GM21723 (cell line): ENCODE results near the gene GFOD2.

Source experiments
- ATAC-seq: cut with Tn5 transposase; IDR thresholded peaks from one replicate; pipeline ENCODE4 v1.9.1; 2021; ENCODE audit warnings: mild to moderate bottlenecking, moderate library complexity; ENCODE audit not compliant: unreplicated experiment

The GFOD2 gene

DNA sequence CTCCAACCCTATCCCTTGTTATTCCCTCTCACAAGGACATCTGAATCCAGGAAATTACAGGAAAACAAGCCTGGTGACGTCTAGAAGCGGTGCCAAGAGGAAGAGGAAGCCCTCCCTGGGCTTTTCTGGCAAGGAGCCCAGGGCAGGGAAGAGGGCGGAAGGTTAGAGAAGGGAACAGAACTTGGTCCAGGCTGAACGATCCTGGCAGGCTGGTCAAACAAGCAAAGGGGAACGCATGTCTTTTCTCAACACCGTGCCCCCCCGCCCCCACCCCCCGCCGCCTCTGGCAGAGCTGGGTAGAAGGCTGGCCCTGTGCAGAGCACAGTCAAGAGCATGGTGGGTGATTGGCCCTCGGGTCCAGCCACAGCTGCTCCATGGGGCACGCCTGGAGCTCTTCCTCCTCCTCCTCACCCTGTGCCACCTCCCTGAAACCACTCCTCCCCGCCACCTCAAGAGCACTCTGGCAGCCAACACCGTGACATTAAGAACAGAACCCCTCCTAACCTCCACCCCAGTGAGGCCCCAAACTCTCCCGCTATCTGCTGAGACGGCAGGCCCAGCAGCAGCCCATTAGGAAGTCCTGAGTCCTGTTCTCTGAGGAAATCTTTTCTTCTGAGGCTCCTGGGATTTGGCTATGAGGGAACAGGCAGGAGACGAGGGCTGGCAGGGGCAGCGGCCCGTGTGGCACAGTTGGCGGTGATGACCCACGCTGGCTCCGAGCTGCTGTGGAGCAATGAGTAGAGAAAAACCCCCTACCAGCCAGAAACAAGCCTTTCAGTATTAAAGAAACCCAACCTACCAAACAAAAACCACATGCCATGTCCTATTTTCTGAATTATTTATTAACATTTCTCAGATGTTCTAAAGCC lies 45.2 kb downstream of the GFOD2 start:
- ATAC-seq = no peak

DNA sequence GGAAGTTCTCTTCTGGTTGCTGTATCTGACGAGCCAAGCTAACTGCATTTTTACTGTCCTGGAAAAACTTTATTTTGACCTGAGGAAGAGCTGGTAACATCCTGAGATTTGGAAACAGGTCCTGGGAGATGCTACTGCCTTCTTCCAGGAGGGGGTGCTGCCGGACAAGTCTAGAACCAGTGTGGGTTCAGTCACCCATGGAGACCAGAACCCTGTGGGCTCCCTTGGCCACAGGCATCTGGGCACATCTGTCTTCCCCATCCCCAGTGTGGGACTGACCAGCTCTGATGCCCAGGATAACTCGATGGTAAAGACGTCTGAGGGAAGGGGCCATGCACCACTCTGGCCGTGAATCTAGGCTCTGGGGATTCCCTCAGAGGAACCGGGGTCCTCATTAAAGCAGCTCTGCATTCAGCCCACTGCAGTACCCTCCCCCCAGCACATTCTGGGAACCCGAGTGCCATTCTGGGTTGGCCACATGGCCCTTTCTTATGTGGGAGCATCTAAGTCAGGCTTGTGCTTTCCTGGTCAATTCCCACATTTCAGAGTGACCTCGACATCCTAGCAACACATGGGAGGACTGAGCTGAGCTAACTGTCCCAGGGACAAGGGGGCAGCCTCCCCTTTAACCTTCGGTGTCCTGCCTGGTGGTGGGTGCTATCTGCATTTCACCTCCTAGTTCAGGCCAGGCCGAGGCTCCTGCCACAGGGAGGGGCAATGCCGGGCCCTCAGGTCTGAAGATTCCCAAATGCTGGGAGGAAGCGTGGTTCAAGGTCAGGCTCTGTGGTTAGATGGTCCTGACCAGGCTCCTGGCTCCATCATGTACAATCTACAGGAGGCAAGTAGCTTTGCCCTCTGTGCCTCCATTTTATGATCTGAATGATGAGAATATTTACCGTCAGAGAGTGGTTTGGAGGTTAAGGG lies 46.1 kb downstream of the GFOD2 start:
- ATAC-seq = no peak

DNA sequence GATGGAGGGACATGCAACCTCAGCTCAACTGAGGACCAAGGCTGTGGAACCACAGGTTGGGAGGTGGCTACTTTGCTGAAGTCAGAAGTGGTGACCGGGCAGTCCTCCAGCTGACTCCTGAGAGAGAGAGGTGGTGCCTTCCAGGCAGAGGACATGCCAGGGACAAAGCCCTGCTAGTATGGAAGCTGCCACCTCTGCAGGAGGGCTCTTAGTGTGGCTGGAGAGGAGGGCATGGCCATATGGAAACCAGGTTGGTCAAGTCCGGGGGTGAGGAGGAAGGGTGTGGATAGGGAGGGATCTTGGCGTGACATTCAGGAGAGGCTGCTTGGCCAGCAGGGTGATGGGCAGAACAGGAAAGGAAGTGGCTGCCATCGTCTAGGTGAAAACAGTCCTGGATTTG lies 46.8 kb downstream of the GFOD2 start:
- ATAC-seq = no peak

DNA sequence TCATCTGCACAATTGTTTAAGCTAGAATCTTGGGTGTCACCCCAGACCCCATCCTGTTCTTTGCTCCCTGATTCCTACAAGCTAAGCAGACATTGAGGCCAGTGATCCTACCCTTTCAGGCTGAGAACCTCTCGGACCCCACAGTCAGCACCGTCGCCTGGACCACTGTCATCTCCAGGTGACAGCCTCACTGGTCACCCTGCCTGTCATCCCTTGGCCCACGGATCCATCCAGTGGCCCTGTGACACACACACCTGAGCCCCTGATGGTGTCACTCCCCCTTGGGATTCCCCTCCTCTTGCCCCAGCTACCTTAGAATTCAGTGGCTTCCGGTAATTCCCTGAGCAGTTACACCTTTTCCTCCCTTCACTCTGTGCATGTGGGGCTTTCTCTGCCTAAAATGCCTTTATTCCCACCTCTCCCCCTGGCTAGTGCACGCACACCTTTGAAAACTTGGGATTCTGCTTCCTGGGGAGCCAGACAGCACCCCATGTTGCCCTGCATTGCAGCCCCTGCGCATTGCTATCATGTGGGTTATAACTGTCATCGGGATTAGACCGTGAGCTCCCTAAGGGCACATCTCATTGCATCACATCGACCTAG lies 49.5 kb downstream of the GFOD2 start:
- no peak for ATAC-seq

DNA sequence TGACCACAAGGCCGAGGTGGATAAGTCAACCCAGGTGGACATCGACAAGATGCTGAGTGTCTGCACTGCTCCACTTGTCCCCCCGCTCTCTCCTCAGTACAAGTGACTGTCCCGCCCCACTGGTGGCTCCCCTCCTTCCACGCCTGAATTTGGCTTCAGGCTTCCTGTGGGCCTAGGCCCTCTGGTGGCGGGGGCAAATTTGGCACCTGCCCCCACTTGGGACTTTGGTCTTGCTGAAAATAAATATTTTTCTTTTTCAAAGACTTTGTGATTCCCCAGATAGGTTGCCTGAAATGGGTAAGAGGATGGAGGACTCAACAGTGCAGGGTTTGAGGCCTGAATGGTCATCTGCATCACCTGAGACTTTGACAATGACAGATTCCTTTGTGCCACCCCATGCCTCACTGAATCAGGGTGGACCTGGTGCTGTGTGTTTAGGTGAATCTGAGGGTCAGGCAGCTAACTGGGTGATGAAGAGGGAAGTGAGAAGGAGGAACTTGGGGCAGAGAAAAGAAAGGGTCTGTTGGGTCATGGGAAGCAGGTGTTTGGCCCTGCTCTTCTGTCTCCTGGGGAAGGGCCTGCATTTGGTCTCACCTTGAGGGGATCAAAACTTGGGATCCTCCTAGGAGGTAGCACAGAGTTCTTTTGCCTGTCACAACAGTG lies 50.5 kb downstream of the GFOD2 start:
- ATAC-seq = no peak

DNA sequence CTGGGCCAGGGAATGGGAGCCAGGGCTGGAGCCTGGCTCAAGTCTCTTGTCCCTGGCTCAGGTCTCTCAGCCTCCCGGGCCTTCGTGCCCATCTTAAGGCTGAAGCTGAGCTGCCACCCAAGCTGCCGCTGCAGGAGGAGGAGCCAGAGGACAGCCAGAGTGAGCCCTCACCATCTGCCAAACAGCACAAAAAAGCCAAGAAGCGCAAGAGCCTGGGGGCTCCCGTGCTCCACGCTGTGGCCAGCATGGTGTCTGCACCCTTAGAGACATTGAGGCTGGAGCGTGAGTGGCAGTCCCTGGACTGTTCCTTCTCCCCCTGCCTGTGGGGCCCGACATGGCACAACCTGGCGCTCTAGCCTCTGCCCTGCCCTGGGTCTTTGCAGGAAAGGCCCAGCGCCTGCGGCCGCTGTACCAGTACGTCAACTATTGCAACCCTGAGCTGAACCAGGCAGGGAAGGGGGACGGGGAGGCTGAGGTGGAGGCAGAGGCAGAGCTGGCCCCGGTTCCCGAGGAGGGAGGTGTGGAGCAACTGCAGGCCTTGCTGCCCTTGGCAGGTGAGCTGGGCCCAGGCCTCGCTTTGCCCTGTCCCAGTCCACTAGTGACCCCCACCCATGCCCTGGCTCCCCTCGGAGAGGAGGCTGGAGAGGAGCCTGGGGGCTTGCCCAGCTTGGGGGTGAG lies 51.2 kb downstream of the GFOD2 start:
- ATAC-seq = peak; percentile 72

DNA sequence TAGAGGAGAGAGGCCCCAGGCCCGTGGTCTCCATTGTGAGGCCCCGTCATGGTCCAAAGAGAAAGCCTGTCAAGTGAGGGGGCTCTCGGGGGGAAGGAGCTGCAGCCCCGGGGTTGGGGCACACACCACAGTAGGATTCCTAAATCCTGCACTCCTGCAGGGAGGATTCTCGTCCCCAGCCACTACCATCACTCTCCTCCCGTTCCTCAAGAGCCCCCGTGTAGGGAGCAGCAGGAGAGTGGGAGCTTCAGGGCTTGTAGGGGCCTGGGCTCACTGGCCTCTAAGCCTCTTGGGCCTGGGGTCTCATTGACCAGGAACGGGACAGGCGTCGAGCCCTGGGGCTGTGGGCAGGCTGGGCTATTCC lies 51.7 kb downstream of the GFOD2 start:
- ATAC-seq = no peak

DNA sequence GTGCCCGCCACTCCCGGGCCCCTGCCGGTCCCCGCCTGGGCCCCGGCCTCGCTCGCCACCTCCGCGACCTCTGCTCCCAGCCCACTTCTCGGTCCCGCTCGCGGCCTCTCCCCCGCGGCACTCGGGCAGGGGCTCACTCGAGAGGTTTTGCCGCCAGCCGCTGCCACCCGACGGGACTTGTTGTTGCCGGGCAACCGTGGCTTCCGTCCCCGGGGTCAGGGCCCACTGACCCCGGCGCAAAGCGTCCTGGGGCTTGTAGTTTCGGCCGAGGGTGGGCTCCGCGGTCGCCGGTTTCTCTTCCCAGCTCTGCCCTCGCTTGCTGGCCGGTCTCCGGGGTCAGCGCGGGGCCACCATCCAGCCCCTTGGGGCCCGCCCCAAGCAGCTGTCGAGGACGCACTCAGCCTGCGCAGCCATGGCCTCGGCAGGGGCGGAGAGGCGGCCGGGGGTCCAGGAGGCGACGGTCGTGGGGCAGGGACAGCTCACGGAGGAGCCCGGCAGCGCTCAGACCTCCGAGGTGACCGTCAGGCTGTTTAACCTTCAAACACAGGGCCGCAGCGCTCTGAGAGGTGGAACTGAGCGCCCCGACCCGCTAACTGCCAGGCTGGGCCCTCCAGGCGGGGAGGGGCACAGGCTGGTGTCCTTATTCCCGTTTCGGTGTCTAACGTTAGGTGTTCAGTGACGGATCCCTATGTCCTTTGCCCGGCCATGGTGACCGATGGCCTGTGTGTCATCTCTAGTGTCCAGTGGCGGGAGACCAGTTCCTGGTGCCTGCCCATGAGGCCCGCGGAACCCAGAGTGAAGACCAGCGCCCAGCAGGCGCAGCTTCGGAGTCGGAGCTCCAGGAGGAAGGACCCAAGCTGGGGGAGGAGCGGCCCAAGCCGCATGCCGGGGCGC lies 52.3 kb downstream of the GFOD2 start, which contains the start of the genes C16orf86 and ENKD1:
C16orf86 (plus strand) TSS at position 256 of the 894 bp plus-strand sequence; CDS start at position 413, 157 bp downstream.
ENKD1 (minus strand) TSS at position 192 of the 894 bp plus-strand sequence. CDS start 308 bp downstream, outside the sequence.
- ATAC-seq = peak; percentile 67

DNA sequence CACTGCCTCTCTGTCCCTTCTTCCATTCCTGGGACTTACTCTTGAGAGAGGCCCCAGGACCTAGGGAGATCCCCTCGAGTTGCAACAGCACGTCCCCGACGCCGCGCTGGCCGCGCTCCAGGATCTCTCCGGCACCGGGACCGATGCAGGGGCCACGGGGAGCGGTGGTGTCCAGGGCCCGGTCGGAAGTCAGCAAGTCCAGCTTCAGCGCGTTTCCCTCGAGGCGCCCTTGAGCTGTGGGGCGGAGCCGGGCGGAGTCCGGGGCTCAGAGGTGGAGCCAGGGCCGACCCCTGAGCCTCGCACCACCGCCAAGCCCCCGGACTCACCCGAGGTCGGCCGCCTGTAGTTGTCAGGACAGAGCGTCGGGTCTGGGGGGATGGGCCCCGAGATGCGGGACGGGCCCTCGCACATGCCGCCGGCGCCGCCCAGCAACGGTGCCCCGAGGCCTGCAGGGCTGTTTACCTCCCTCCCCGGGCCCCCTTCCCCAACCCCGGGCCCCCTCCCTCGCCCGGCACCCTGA lies 53.0 kb downstream of the GFOD2 start:
- ATAC-seq = no peak

DNA sequence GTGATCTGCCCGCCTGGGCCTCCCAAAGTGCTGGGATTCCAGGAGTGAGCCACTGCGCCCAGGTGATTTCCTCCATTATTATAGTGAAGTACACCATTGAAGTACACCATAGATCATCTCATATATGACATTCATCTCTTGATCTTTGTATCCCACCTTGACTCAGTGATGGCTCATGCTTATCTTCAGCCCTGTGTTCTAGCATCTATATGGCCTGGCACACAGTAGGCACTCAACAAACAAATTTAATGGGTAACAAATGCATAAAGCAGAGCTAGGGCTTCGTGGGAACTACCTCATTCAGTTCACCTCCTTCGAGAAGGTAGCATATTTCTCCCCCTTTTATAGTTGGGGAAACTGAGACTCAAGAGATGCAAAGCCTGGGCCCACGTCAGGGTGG lies 53.5 kb downstream of the GFOD2 start:
- ATAC-seq = no peak

DNA sequence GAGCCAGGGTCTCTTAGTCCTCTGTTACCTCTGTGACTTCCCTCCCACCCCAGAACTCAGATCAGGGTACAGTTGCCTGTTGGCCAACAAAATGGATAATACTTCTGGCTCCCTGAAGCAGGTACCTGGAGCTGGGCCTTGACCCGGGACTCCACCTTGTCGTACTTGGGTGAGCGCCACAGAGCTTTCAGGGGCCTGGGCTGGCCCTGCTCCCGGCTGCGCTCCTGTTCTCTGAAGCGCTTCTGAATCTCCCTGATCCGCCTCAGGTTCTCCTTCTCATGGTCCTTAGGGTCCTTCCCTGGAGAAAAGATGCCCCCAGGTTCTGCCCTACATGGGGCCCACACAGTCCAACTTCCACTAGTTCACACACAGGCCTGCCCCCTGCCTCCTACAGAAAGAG lies 54.2 kb downstream of the GFOD2 start:
- no peak for ATAC-seq

DNA sequence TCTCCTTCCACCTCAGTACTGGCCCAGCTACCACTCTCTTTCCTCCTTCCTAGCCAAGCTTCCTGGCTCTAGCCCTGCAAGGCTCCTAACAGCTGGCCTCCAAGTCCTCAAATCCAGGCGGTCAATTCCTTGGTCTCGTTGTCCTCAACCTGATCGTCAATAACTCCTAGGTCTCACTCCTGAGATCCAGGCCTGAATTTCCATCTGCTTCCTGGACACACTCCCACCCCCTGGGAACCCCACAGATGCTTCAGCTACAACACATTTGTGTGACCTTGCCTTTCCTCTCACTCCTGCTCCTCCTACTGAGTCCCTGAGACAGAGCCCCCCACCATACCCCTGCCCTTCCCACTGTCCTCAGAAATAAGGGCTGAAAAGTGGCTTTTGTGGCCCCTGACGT lies 54.9 kb downstream of the GFOD2 start:
- ATAC-seq = no peak

DNA sequence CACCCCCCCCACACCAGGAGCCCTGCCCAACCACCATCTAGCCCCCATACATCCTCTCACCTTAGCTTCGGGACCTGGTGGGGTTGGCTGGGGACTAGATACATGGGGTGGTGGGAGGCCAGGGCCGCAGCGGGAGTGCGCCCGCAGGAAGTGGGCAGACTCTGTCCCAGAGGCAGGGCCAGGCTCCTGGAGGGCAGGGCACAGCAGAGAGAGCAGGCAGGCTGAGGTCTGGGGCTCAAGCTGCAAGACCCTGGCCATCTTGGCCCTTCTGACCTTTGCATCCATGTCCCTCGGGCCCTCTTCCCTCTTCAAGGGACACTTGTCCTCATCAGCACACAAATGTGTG lies 55.3 kb downstream of the GFOD2 start:
- ATAC-seq = no peak

DNA sequence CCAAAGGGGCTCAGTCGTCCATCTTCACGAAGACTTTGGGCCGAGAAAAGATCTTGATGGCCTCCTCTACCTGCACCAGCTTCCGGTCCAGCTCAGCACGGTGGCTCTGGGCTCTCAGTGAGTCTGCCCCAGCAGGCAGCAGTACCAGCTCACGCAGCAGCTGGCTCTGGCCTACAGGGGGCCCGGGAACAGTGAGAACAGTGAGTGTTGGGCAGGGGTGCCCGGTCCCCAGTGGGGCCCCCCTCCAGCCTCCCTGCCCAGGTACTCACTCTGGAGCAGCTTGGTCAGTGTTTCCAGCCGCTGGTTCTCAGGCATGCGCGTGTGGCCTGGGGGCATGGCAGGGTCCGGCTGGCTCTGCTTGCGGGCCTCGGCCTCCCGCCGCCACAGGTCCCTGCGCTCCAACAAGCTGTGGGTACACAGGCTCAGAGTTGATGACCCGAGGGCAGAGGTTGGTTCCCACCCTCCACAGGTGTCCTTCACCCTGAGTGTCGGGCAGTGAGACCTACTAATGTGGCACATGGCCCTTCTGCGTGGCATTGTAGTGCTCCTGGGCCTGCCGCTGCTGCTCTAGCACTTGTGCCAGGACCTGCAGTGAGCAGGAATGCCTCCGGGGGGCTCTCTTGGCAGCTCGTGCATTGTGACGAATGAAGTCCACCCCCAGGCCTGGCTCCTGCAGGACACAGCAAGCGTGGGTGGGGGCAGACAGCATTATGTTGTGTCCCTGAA lies 55.8 kb downstream of the GFOD2 start:
- no peak for ATAC-seq

DNA sequence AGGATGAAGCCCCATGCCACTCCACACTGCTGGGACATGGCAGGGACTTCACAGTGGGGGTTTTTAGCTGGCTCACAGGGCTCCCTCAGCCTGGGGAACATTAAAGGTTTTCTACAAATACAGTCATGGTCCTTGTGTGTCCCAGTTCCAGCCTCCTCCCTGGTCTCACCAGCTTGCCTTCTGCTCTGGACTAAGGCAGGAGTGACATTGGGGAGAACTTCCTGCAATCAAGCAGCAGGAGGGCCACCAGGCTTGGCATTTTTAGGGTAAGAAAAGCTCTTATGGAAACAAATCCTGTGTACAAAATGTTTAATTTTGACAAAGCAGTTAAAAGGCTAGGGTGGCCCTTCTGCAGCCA lies 56.5 kb downstream of the GFOD2 start:
- ATAC-seq = no peak

DNA sequence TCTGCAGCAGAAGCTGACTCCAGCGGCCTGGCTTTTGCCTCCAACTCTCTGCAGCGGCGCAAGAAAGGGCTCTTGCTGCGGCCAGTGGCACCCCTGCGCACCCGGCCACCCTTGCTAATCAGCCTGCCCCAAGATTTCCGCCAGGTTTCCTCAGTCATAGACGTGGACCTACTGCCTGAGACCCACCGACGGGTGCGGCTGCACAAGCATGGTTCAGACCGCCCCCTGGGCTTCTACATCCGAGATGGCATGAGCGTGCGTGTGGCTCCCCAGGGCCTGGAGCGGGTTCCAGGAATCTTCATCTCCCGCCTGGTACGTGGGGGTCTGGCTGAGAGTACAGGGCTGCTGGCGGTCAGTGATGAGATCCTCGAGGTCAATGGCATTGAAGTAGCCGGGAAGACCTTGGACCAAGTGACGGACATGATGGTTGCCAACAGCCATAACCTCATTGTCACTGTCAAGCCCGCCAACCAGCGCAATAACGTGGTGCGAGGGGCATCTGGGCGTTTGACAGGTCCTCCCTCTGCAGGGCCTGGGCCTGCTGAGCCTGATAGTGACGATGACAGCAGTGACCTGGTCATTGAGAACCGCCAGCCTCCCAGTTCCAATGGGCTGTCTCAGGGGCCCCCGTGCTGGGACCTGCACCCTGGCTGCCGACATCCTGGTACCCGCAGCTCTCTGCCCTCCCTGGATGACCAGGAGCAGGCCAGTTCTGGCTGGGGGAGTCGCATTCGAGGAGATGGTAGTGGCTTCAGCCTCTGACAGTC lies 57.0 kb downstream of the GFOD2 start:
- ATAC-seq = no peak

DNA sequence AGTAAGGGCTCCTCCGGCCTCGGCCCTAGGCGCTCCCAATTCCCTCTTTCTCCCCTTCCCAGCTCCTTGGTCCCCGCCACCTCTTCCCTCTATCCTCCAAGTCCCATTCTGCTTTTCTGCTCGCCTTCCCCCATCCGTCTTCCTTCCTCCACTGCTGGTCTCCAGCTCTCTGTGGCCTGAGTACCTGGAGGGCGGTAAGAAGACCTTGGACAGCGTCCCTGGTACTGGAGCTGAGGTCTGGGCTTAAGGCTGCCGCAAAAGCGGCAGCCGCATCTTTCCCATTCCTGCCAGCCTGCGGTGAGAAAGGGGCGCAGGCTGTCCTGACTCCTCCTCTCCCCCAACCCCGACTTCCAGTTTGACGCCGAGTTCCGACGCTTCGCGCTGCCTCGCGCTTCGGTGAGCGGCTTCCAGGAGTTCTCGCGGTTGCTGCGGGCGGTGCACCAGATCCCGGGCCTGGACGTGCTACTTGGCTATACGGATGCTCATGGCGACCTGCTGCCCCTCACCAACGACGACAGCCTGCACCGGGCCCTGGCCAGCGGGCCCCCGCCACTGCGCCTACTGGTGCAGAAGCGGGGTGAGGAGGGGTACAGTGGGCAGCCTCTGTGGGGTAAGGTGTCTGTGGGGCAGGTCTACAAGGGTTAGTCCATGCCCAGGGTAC lies 57.9 kb downstream of the GFOD2 start:
- ATAC-seq = no peak
